ENCODE measurements around the gene GZF1. TPM values are rescaled to one million over a fixed set of nuclear protein-coding genes. Genes with fewer than 3 reads are reported as not detected.

Gene GZF1
- total and polyA plus RNA-seq, 2 donors from 2014 or later, result 7.7 to 14.1 TPM

GRCh38 chr20:23381876-23382275, 19.9 kb downstream of the GZF1 start:
- FAIRE-seq, result no peak
- intact Hi-C loops (cut with DNase I), result no loop called here
- H3K36me3 ChIP-seq (ENCODE audit: control insufficient read depth in 2 of 3, insufficient read depth in 3 of 3, low read length in 3 of 3), result peaks cover 0 to 25% (median 8%) of the 10 kb centered on the region in 3 donors

DNA sequence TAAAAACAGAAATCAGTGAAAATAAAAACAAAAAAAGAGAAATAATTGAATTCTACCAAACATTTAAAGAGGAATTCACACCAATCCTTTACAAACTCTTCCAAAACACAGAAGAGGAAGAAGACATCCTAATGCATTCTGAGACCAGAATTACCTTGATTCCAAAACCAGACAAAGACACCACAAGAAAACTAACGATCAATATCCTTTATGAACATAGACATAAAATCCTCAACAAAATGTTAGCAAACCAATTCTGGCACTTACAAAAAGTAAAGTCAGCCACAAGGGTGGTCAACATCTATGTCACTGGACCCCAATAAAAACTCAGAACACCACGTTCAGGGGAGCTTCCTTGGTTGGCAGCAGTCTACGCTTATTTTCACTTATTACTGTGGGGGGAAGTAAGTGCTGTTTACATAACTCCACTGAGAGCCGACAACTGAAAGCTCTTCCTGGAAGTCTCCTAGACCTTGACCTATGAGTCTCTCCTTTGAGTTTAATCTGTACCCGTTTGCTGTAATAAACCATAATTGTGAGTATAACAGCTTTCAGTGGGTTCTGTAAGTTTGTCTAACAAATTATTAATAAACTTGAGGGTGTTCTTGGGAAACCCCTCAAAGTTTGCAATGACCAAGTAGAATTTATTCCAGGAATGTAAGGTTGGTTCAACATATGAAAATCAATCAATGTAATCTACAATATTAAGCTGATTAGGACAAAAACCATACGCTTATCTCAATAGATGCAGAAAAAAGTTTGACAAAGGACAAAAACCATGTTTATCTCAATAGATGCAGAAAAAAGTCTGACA, 24.5 kb downstream of the GZF1 start:
- Histone ChIP-seq H3K4me3 (ENCODE audit: low read length in 3 of 3) (no peak overlapping the region), H3K4me1 (ENCODE audit: control insufficient read depth in 2 of 3, insufficient read depth in 2 of 3, low read depth in 1 of 3, low read length in 3 of 3) (no peaks in the 10 kb centered on the region), H3K9me3 (ENCODE audit: control insufficient read depth in 2 of 3, insufficient read depth in 1 of 3, low read length in 3 of 3) (peaks cover 0 to 3% (median 0%) of the 10 kb centered on the region in 3 donors), H3K27me3 (ENCODE audit: control insufficient read depth, insufficient read depth, low read length) (no peaks in the 10 kb centered on the region), H3K9ac (ENCODE audit: low read length in 3 of 3) (no peak overlapping the region), H3K36me3 (ENCODE audit: control insufficient read depth in 2 of 3, insufficient read depth in 3 of 3, low read length in 3 of 3) (peaks cover 2 to 21% (median 8%) of the 10 kb centered on the region in 3 donors), H3K27ac (ENCODE audit: low read depth in 2 of 2, low read length in 2 of 2) (no peak overlapping the region)
- FAIRE-seq, result no peak
- intact Hi-C loops (cut with DNase I), result no loop called here
- TF ChIP-seq, protein P1, sequence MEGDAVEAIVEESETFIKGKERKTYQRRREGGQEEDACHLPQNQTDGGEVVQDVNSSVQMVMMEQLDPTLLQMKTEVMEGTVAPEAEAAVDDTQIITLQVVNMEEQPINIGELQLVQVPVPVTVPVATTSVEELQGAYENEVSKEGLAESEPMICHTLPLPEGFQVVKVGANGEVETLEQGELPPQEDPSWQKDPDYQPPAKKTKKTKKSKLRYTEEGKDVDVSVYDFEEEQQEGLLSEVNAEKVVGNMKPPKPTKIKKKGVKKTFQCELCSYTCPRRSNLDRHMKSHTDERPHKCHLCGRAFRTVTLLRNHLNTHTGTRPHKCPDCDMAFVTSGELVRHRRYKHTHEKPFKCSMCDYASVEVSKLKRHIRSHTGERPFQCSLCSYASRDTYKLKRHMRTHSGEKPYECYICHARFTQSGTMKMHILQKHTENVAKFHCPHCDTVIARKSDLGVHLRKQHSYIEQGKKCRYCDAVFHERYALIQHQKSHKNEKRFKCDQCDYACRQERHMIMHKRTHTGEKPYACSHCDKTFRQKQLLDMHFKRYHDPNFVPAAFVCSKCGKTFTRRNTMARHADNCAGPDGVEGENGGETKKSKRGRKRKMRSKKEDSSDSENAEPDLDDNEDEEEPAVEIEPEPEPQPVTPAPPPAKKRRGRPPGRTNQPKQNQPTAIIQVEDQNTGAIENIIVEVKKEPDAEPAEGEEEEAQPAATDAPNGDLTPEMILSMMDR (IDR thresholded peaks at IDR 0.05; ENCODE audit: borderline replicate concordance, extremely low read depth, insufficient read depth), result no peak
- DNase-seq, result no peak

More at GRCh38 chr20:23381876-23382275, 19.9 kb downstream of the GZF1 start:
- TF ChIP-seq, protein P1 (IDR thresholded peaks at IDR 0.05; ENCODE audit: borderline replicate concordance, extremely low read depth, insufficient read depth), result no peak
- peaks cover 0 to 2% (median 0%) of the 10 kb centered on the region in 3 donors for H3K9me3 ChIP-seq (ENCODE audit: control insufficient read depth in 2 of 3, insufficient read depth in 1 of 3, low read length in 3 of 3)
- H3K4me1 ChIP-seq (ENCODE audit: control insufficient read depth in 2 of 3, insufficient read depth in 2 of 3, low read depth in 1 of 3, low read length in 3 of 3), result no peaks in the 10 kb centered on the region
- no peak overlapping the region for H3K4me3 ChIP-seq (ENCODE audit: low read length in 3 of 3)
- H3K9ac ChIP-seq (ENCODE audit: low read length in 3 of 3), result no peak overlapping the region
- no peaks in the 10 kb centered on the region for H3K27me3 ChIP-seq (ENCODE audit: control insufficient read depth, insufficient read depth, low read length)
- no peak for DNase-seq
- no peak overlapping the region for H3K27ac ChIP-seq (ENCODE audit: low read depth in 2 of 2, low read length in 2 of 2)

DNA sequence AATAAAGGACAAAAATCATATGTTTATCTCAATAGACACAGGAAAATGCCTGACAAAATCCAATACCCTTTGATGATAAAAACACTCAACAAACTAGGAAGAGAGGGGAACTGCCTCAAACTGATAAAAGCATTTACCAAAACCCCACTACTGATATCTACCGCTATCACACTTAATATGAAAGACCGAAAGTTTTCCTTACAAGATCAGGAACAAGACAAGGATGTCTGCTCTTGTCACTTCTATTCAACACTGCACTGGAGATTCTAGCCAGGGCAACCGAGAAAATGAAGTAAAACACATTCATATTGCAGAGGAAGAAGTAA, 25.1 kb downstream of the GZF1 start:
- TF ChIP-seq, protein P1 (IDR thresholded peaks at IDR 0.05; ENCODE audit: borderline replicate concordance, extremely low read depth, insufficient read depth), result no peak
- peaks cover 0 to 3% (median 0%) of the 10 kb centered on the region in 3 donors for H3K9me3 ChIP-seq (ENCODE audit: control insufficient read depth in 2 of 3, insufficient read depth in 1 of 3, low read length in 3 of 3)
- no peaks in the 10 kb centered on the region for H3K4me1 ChIP-seq (ENCODE audit: control insufficient read depth in 2 of 3, insufficient read depth in 2 of 3, low read depth in 1 of 3, low read length in 3 of 3)
- no peak for DNase-seq
- no peak for FAIRE-seq
- H3K4me3 ChIP-seq (ENCODE audit: low read length in 3 of 3), result no peak overlapping the region
- H3K27ac ChIP-seq (ENCODE audit: low read depth in 2 of 2, low read length in 2 of 2), result no peak overlapping the region
- intact Hi-C loops (cut with DNase I), result no loop called here
- no peak overlapping the region for H3K9ac ChIP-seq (ENCODE audit: low read length in 3 of 3)
- peaks cover 2 to 15% (median 11%) of the 10 kb centered on the region in 3 donors for H3K36me3 ChIP-seq (ENCODE audit: control insufficient read depth in 2 of 3, insufficient read depth in 3 of 3, low read length in 3 of 3)
- no peaks in the 10 kb centered on the region for H3K27me3 ChIP-seq (ENCODE audit: control insufficient read depth, insufficient read depth, low read length)

All from kidney (tissue), 14 donors.